NB4 (cell line): Measurements from ENCODE around the gene ZRANB3.

Experiments
- MYC ChIP-seq: IDR thresholded peaks from 2 replicates; pipeline ENCODE4 v1.6.1; 2011; ENCODE audit warnings: low read depth, low read length
- POLR2A ChIP-seq: IDR thresholded peaks from 2 replicates; pipeline ENCODE4 v1.6.1; 2011; ENCODE audit warnings: mild to moderate bottlenecking; ENCODE audit not compliant: insufficient read length; ENCODE audit errors: extremely low read depth
- TF ChIP-seq, protein P1 (sequence below): IDR thresholded peaks from one replicate; pipeline ENCODE4 v1.5.1; 2012; ENCODE audit warnings: low read depth, low read length
- TF ChIP-seq, protein P2 (sequence below): IDR thresholded peaks from 2 replicates; pipeline ENCODE4 v1.6.1; 2011; ENCODE audit warnings: low read depth, low read length

DNA sequence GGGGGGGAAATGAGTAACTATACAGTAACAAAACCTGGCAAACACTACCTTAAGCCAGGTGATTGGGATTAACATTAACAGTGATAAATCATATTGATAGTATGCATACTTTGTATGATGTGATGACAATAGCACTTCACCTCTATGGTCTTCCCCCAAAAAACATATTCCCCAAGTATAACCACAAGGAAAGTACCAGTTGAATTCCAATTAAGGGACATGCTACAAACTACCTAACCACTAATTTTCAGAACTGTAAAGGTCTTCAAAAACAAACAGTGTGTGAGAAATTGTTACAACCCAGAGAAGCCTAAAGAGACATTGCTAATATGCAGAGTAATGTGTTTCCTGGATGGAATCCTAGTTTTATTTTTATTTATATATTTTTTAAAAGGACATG lies 152.4 kb downstream of the ZRANB3 start:
- TF ChIP-seq, protein P1, sequence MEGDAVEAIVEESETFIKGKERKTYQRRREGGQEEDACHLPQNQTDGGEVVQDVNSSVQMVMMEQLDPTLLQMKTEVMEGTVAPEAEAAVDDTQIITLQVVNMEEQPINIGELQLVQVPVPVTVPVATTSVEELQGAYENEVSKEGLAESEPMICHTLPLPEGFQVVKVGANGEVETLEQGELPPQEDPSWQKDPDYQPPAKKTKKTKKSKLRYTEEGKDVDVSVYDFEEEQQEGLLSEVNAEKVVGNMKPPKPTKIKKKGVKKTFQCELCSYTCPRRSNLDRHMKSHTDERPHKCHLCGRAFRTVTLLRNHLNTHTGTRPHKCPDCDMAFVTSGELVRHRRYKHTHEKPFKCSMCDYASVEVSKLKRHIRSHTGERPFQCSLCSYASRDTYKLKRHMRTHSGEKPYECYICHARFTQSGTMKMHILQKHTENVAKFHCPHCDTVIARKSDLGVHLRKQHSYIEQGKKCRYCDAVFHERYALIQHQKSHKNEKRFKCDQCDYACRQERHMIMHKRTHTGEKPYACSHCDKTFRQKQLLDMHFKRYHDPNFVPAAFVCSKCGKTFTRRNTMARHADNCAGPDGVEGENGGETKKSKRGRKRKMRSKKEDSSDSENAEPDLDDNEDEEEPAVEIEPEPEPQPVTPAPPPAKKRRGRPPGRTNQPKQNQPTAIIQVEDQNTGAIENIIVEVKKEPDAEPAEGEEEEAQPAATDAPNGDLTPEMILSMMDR = no peak
- TF ChIP-seq, protein P2, sequence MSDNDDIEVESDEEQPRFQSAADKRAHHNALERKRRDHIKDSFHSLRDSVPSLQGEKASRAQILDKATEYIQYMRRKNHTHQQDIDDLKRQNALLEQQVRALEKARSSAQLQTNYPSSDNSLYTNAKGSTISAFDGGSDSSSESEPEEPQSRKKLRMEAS = no peak
- TF ChIP-seq POLR2A (no peak), MYC (no peak)
